ENCODE measurements around the gene MYOCD.
"Not testable (repeated sequence)": the region's sequence is repeated elsewhere in the genome, so short reads cannot be mapped to it uniquely, and the experiment has no call there.

The MYOCD gene

DNA sequence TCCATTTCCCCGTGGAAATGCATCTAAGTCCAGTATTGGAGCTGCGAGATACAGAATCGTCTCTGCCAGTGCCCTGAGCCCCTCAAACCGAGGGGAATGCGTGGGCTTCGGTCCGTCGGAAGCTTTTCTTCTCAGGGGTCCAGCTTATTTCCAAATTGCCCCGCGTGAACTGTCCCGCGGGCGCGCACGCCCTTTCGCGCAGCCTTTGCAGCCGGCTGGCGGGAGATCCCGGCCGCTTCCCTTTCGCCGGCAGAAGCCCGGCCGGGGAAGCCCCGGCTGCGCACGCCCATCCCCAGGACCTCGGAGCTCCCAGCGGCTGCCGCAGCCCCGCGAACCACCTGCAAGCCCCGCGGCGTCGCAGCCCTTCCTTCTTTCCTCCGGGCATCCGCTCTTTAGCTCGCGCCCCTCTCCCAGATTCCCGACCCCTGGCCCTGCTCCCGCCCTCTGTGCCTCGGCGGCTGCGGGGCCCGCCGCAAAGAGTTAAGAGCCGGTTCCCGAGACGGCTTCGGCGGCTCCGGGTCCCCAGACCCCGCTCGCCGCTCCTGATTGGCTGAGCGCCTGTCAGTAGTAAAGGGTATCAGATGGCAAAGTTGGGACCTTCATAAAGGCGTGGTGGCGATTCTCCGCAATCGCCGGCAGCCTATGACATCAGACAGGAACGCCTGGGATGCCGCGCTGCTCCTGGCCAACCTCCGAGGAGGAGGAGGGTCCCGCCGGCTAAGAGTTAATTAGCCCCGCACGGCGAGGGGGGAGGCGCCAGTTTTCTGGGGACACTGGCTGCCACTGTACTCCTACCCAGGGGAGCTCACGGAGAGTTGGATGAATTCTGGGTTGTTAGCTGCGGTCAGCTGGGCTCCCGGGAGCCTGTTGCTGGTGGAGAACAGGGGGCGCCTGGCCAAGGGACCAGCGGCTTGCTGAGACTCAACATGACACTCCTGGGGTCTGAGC, at the start of gene MYOCD:
MYOCD (plus strand) TSS at position 628 of the 948 bp plus-strand sequence; CDS start at position 927, 299 bp downstream.
- DNase-seq, result no peak

DNA sequence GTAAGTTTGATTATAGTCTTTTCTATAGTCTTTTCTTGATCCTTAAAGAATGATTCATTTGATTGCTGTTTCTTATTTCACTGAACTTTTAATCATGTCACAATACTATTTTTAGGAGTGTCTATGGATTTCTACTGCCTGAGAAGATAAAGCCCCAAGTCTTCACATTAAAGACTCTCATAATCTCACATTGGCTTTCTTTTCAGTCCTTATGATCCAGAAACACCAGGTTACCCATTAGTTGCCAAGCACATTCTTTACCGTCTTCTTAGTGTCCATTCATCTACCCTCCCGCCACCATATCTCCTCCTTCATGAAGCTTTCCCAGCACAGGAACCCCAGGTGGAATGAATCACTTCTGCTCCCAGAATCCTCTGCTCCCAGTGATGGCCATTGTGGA, 49.5 kb upstream of the MYOCD start:
- DNase-seq, result no peak

- DNase-seq, result no peak
These were observed 47.1 kb upstream of the MYOCD start for GRCh38 chr17:12618557-12618956.

- DNase-seq, result no peak
These were observed 46.1 kb upstream of the MYOCD start for GRCh38 chr17:12619459-12620199.

GRCh38 chr17:12620200-12620720, 45.4 kb upstream of the MYOCD start:
- no peak for DNase-seq

DNA sequence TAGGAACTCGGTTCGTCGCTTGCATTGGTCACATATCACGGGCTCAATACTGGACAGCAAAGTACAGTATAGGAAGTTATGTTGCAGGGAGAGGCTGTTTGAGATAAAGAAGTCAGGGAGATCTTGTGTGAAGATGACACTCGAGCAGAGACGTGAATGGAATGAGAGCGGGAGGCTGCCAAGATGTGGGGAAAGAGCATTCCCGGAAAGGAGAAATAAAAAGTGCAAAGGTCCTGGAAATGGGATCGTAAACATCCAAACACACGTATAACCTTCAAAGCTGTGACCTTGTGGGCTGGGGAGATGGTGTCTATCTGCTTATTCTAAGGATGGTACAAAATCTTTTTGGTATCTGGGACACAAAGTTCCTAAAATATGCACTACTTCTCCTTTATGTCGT, 43.0 kb upstream of the MYOCD start:
- DNase-seq, result no peak

DNA sequence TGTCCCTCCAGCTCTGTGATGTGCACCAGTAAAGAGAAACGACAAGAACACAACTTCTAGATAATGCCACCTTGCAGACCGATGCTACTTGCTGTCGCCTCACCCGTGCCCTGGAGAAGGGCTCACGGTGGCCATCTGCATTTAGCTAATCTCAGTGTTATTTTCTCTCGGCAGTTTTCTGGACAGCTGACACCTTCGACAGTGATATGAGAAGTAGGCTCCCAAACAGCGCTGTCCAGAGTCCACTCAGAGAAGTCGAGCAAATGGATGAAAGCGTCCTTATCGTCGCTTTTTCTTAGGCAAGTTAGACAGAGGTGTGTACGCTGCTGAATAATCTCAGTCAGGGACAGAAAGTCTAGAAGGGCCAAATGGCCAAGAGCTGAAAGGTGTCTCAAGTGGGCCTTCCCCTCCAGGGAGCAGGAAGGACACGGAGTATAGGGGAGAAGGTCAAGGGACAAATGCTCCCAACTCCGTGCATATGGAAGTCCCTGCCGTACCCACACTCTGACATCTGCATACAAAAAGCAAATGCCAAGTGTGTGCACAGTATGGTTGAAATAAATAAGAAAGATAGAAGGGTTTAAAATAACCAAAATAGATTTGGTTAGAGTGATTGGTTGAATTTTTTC, 42.4 kb upstream of the MYOCD start:
- DNase-seq, result no peak

GRCh38 chr17:12624211-12624610, 41.5 kb upstream of the MYOCD start:
- DNase-seq, result no peak

DNA sequence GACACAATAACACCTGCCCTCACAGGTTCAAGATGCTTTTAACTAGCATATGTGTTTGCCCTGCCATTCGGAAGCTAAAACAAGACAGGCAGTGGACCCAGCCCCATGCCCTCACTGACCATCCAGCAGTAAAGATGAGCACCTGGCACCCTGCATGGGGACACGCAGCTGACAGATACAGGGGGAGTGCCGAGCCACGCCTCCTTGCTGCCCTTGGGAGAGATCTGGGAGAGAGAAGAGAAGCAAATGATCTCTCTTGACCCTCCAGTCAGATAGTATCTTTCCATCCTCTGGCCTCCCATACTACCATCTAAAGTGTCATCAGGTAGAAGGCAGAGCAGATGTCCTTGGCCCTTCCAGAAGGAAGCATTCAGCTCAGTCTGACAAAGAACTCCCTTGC, 40.6 kb upstream of the MYOCD start:
- DNase-seq, result no peak

DNA sequence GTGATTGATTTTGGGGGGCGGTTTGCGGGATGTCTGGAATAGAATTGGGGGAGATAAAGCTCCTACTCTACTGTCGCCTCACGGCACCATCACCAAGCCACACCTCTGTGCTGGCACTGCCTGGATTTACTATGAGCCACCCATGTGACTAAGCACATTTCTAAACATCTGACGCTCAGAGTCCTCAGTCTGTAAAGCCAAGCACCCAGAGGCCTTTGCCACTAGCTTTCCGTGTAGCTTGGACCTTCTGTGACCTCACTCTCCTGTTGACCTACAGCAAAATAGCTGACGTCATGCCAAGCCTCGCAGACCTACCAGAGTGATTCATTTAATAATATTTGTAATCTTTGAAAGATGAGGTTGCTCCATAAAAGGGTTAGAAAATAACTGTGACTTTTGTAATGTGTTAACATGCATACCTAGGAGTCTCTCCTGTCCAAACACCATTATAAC, 38.5 kb upstream of the MYOCD start:
- DNase-seq, result no peak

DNA sequence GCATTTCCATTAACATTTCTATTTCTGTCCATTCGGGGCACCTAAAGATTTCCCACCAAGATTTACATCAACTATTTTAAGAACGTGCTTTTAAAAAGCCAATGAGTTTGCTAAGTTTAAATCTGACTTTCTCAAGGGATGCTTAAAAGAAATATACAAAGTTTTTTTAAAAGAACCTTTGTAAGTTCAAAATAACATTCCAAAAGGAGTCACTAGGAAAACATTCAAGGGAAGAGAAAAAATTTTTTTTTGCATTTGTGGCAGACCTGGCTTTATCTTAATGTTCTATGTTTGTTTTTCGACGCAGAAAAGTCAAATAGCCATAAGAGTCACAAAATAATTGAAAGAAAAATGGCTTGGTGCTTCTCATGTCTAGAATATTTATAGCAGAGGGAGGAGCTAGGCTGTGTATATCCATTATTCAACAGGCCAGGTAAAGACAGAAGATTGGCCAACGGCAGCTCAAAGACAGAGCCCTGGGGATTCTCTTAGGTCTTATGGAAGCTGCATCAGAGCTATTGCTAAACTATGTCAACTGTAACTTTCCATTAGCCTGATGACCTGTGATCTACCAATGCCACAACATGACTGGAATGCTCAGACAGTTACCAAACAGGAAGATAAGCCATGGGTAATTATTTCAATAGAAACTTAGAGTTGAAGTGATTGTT, 37.8 kb upstream of the MYOCD start:
- DNase-seq, result no peak

DNA sequence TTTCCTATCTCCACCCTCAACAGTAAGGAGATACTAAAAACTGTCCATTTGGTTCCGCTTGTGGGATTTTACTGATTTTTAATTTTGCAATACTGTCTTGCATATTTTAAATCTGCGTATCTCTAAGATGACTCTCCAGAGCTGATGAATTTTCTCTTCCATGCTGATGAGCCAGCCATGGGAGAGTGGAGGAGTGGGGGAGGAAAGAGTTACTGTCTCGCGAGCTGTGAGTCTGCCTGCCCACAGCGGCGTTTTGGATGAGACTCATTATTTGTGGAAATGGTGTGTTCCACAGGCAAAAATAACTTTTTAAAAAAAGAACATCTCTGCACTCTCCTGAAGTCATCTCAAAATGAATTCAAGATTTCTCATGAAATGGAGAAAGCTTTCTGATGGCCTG, 34.6 kb upstream of the MYOCD start:
- DNase-seq, result no peak

DNA sequence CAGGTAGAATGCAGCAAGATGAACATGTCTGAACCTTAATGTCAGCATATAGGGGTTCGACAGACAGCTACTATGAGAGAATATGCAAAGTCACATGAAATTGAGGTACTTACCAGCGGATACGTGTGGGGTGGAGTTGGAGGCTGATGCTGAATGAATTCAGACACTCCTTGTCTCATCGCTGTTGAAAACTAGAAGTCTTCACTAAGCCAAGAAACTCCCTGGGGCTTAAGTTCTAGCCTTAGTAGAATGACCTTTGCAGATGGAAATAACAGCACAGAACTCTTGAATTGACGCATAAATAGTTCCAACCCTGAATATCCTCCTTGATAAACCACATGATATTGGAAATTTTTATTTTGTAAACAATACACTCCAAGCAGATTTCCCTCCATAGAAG, 32.9 kb upstream of the MYOCD start:
- no peak for DNase-seq

- DNase-seq, result no peak
These were observed 30.8 kb upstream of the MYOCD start for GRCh38 chr17:12634789-12635414.

GRCh38 chr17:12635996-12636395, 29.7 kb upstream of the MYOCD start:
- DNase-seq, result not testable (repeated sequence)

- DNase-seq, result no peak
These were observed 28.7 kb upstream of the MYOCD start for GRCh38 chr17:12637015-12637414.

DNA sequence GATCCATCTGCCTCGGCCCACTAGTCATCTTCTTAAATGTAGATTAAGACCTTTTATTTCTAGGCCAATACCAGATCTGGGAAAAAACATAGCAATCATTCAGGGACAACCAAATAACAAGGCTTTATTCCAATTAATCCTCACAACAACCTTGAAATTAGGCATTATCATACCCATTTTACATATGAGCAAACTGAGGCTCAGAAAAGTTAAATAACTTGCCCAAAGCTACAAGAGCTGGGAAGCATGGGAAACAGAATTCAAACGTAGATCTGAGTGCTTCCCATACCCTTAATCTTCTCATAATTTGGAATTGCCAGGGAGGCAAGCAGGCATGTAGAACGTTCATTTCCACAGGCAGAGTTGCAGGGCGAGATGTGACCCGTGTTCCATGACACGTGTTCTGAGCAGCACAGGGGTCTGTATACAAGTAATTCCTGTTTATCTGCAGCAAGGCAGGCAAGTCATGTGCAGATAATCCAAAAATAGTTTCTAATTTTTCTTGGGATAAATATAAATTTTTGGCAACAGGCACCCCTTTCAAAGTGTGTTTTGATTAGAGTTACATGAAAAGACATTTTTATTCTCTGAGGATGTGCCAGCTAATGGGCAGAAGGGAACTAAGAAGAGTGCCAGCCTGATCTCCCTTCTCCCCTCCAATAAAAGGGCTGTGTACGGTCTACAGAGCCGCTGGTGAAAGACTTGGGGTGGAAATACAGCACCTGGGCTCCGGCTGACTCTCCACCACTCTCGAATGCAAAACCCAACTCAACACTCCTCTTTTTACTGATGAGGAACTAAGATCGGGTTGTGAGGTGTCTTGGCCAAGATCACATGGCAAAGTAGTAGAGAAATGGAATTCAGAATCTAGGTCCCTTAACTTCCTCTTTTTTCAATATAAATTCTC, 27.7 kb upstream of the MYOCD start:
- no peak for DNase-seq

- no peak for DNase-seq
These were observed 25.3 kb upstream of the MYOCD start for GRCh38 chr17:12640364-12640763.

- no peak for DNase-seq
These were observed 24.6 kb upstream of the MYOCD start for GRCh38 chr17:12641084-12641483.

DNA sequence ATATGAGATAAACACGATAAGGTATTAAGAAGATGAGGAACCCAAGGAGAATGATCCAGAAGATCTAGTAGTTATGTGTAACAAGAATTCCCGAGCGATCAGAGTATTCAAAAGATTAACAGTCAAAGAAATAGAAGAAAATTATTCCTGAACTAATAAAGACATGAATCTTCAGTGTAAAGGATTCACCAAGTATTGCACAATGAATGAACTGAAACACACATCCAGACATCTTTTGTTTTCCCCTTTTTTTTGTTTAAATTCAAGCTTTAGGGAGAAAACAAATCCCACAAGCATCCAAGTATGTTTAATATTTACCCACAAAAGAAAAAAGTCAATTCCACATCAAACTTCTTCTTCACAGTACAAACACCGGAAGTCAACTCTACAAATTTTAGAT, 23.7 kb upstream of the MYOCD start:
- DNase-seq, result no peak

DNA sequence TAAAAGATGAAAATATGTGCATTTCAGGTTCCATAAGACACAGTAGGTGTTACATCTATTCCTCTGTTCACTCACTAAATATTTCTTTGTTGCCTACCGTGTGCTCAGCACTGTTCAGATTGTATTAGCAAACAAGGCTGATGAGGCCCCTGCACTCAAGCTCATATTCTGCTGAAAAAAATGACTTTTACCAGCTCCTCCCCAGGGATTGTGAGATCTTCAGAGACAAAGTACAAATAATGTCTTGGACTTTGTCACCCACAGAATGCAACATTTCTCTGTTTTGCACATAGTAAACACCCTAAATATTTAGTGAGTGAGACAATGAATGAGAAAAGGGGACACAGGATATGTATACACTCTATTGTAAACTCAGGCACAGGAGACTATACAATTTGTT, 21.9 kb upstream of the MYOCD start:
- DNase-seq, result no peak

All from activated CD4-positive, alpha-beta T cell treated with anti-CD3 and anti-CD28 coated beads for 48 hours (primary cell).